Activated T-cell treated with anti-CD3 and anti-CD28 coated beads, Interleukin-2, amount 50 U/mL, for 72 hours (primary cell): ENCODE results near the gene PET100. TPM values are rescaled to one million over a fixed set of nuclear protein-coding genes. Genes with fewer than 3 reads are reported as not detected.

Experiments used
- ATAC-seq, 2 donors: fragments of 150-1000 bp; cut with Tn5 transposase; replicated peaks in 1 of 2; 2 replicates each; pipeline ENCODE4 v1.10.0; 2021; ENCODE audit warnings: moderate library complexity in 2 of 2, mild to moderate bottlenecking in 1 of 2
- DNase-seq, 2 donors: peaks; one replicate each; pipeline ENCODE4 v3.0.0; 2021 to 2022; ENCODE audit warnings: mixed read lengths in 1 of 2
- H3K27ac Mint-ChIP-seq: one replicate; pipeline ENCODE4 v1.8.0; 2022; ENCODE audit warnings: mild to moderate bottlenecking, moderate library complexity, mixed read lengths
- H3K27me3 Mint-ChIP-seq: one replicate; pipeline ENCODE4 v1.8.0; 2022; ENCODE audit warnings: low read depth, mixed read lengths
- H3K36me3 Mint-ChIP-seq, 2 donors: one replicate each; pipeline ENCODE4 v1.8.0; 2022; ENCODE audit warnings: mixed read lengths in 2 of 2, mild to moderate bottlenecking in 1 of 2; ENCODE audit not compliant: insufficient read depth in 2 of 2
- H3K4me1 Mint-ChIP-seq: one replicate; pipeline ENCODE4 v1.8.0; 2022; ENCODE audit warnings: low read depth, mixed read lengths
- H3K4me3 Mint-ChIP-seq, 2 donors: one replicate each; pipeline ENCODE4 v1.8.0; 2022; ENCODE audit warnings: mild to moderate bottlenecking in 2 of 2, mixed read lengths in 2 of 2, moderate library complexity in 2 of 2
- H3K9me3 Mint-ChIP-seq, 2 donors: one replicate each; pipeline ENCODE4 v1.8.0; 2022; ENCODE audit warnings: mixed read lengths in 2 of 2
- total RNA-seq, 2 donors: library from RNA; stranded (reverse); gene quantifications; one replicate each; pipeline ENCODE4 v1.2.3, GENCODE V29; 2022

PET100 gene
- total RNA-seq, 2 donors from 2014 or later = 65.5 to 74.0 TPM

GRCh38 chr19:7605490-7606222, 23.9 kb upstream of the PET100 start:
- peaks cover 1 to 3% of the 10 kb centered on the region in 2 donors for H3K9me3 Mint-ChIP-seq
- peak; percentile 64 to 70 for ATAC-seq

DNA sequence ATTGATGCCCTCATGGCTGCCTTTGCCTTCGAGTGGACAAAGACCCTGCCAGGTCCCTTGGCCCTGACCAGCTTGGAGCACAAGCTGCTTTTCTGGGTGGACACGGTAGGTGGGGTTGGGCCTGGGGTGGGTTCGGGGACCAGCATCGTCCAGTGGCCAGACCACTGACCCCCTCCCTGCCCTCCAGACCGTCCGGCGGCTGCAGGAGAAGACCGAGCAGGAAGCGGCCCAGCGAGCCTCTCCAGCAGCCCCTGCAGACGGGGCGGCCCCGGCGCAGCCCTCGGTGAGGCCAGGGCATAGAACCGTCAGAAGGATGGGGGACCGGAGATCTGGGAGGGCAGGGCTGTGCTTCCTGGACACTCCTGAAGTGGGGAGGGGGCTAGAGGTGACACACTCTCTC, 23.3 kb upstream of the PET100 start:
- H3K9me3 Mint-ChIP-seq = no peaks in the 10 kb centered on the region
- ATAC-seq (no peak), DNase-seq (no peak)
- no peak overlapping the region for H3K4me3 Mint-ChIP-seq
- H3K27ac Mint-ChIP-seq = no peak overlapping the region
- H3K36me3 Mint-ChIP-seq = no peaks in the 10 kb centered on the region
- H3K27me3 Mint-ChIP-seq = no peaks in the 10 kb centered on the region
- H3K4me1 Mint-ChIP-seq = no peaks in the 10 kb centered on the region

More at GRCh38 chr19:7605490-7606222, 23.9 kb upstream of the PET100 start:
- H3K27me3 Mint-ChIP-seq = no peaks in the 10 kb centered on the region
- H3K36me3 Mint-ChIP-seq = peaks cover 2 to 3% of the 10 kb centered on the region in 2 donors
- H3K27ac Mint-ChIP-seq = no peak overlapping the region
- H3K4me1 Mint-ChIP-seq = no peaks in the 10 kb centered on the region
- peak; percentile 35 to 46 for DNase-seq
- H3K4me3 Mint-ChIP-seq = no peak overlapping the region

DNA sequence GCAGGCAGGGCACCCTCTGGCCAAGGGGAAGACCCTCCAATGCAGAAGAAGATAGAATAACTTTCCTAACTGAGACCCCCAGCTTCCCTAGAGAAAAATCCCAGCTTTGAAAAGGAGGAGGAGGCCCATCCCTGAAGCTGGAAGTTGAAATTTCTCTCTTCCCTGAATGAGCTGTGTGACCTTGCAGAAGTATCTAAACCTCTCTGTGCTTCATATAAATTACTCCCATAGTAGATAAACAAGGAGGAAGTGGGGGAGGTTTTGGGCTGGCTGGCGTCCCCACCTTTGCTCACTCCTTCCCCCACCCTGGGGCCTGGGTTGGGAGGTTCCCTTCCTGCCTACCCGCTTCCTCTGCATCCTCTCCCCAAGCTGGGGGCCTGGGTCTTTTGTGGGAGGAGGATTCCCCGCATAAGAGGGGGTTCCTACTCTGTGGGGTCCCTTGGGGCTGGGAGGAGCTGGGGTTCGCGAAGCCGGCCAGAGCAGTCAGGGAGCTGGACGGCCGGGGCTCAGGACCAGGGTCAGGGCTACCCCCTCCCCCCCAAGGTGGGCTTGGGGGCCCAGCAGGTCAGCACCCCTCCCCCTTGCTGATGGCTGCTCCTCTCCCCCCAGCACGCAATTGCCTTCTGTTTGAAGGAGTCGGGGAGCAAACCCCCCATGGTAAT, 22.2 kb upstream of the PET100 start:
- H3K4me3 Mint-ChIP-seq = no peak overlapping the region
- no peaks in the 10 kb centered on the region for H3K4me1 Mint-ChIP-seq
- no peak for ATAC-seq
- no peak overlapping the region for H3K27ac Mint-ChIP-seq
- H3K9me3 Mint-ChIP-seq = no peaks in the 10 kb centered on the region
- DNase-seq = no peak
- H3K36me3 Mint-ChIP-seq = no peaks in the 10 kb centered on the region
- no peaks in the 10 kb centered on the region for H3K27me3 Mint-ChIP-seq

DNA sequence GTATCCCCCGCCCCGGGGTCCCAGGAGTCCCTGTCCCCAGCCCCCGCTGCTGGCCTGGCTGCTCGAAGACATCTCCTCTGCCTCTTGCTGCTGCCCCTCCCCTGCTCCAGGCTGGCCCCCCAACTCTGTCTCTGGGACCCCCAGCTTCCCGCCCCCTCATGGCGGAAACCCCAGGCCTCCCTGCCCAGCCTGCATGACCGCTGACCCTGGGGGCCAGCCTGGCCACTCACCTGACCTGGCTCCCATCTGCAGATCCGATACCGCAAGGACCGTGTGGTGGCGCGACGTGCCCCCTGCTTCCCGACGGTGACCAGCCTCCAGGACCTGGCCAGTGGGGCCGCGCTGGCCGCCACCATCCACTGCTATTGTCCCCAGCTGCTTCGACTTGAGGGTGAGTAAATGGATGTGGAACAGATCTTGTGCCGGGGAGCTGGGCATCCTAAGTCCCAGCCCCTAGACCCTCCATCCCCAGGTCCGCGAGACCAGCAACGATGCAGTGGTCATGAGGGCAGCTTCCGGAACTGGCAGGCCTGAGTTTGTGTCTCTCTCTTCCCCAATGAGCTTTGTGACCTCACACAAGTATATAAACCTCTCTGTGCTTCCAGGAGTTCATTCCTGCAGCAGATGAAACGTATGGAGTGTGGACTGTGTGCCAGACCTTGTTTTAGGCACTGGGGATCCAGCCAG, 21.6 kb upstream of the PET100 start:
- Mint-ChIP-seq H3K4me1 (no peaks in the 10 kb centered on the region), H3K27ac (no peak overlapping the region), H3K27me3 (no peaks in the 10 kb centered on the region), H3K4me3 (no peak overlapping the region), H3K9me3 (no peaks in the 10 kb centered on the region), H3K36me3 (no peaks in the 10 kb centered on the region)
- ATAC-seq (no peak), DNase-seq (no peak)

DNA sequence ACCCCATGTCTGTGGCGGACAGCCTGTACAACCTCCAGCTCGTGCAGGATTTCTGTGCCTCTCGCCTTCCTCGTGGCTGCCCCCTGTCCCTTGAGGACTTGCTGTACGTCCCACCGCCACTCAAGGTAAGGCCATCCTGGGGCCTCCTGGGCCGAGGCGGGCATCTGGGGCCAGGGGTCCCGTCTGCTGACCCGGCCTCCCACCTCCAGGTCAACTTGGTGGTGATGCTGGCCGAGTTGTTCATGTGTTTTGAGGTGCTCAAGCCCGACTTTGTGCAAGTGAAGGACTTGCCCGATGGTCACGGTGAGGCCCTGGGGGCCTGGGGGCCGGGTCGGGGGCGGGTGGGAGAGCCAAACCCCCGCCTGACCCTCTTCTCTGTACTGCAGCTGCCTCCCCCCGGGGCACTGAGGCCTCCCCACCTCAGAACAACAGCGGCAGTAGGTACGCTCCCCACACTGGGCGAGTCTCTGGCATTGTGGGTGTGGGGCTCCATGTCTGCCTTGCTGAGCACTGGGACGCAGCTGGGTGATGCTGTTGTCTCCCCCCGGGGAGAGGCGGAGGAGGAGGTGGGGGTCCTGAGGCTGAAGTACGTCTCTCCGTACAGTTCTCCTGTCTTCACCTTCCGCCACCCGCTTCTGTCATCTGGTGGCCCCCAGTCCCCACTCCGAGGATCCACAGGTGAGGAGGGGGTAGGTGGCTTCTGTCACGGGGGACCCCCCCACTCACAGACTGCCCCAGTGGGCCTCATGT, 18.9 kb upstream of the PET100 start:
- no peak overlapping the region for H3K4me3 Mint-ChIP-seq
- DNase-seq (no peak), ATAC-seq (no peak)
- H3K9me3 Mint-ChIP-seq = no peaks in the 10 kb centered on the region
- no peaks in the 10 kb centered on the region for H3K27me3 Mint-ChIP-seq
- no peaks in the 10 kb centered on the region for H3K36me3 Mint-ChIP-seq
- no peak overlapping the region for H3K27ac Mint-ChIP-seq
- no peaks in the 10 kb centered on the region for H3K4me1 Mint-ChIP-seq

- no peak for ATAC-seq
- Mint-ChIP-seq H3K9me3 (no peaks in the 10 kb centered on the region), H3K4me3 (no peak overlapping the region), H3K27me3 (no peaks in the 10 kb centered on the region), H3K27ac (no peak overlapping the region), H3K4me1 (no peaks in the 10 kb centered on the region), H3K36me3 (no peaks in the 10 kb centered on the region)
- DNase-seq = no peak
Observed at GRCh38 chr19:7611541-7612279, 17.9 kb upstream of the PET100 start.

DNA sequence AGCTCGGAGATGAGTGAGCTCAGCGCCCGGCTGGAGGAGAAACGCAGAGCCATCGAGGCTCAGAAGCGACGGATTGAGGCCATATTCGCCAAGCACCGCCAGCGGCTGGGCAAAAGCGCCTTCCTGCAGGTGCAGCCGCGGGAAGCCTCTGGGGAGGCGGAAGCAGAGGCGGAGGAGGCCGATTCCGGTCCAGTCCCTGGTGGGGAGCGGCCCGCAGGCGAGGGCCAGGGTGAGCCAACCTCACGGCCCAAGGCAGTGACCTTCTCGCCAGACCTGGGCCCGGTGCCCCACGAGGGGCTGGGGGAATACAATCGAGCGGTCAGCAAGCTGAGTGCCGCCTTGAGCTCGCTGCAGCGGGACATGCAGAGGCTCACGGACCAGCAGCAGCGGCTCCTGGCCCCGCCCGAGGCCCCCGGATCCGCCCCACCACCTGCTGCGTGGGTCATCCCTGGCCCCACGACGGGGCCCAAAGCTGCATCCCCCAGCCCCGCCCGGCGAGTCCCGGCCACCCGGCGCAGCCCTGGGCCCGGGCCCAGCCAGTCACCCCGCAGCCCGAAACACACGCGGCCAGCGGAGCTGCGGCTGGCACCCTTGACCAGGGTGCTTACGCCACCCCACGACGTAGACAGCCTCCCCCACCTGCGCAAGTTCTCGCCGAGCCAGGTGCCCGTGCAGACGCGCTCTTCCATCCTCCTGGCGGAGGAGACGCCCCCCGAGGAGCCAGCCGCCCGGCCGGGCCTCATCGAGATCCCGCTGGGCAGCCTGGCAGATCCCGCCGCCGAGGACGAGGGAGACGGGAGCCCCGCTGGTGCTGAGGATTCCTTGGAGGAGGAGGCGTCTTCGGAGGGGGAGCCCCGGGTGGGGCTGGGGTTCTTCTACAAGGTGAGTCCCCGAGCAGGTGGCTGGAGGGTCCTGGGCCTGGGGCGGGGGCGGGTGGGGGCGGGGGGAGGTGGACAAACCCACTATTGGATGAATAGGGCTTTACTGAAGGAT, 17.0 kb upstream of the PET100 start:
- Mint-ChIP-seq H3K9me3 (no peaks in the 10 kb centered on the region), H3K36me3 (no peaks in the 10 kb centered on the region), H3K27me3 (no peaks in the 10 kb centered on the region)

DNA sequence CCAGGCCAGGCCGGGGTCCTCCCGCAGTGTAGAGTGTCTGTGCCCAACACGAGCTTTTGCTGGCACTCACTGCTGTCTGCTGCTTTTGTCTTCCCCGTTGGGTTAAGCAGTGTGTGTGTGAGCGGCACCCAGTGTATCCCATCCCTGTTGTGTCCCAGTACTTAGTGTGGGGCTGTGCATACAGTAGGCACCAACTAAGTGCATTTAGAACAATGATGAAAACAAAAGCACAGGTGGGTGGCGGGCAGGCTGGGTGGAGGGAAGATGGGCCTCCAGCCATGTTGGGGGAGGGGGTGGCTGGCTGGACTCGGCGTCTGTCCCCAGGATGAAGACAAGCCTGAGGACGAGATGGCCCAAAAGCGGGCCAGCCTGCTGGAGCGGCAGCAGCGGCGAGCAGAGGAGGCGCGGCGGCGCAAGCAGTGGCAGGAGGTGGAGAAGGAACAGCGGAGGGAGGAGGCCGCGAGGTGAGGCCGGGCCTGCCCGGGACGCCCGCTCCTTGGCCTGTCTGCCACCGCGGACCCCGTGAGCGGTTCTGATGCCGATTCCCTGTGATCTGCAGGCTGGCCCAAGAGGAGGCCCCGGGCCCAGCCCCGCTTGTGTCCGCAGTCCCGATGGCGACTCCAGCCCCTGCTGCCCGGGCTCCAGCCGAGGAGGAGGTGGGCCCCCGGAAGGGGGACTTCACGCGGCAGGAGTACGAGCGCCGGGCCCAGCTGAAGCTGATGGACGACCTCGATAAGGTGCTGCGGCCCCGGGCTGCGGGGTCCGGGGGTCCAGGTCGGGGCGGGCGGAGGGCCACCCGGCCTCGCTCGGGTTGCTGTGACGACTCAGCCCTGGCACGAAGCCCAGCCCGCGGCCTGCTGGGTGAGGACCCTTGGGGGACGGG, 14.5 kb upstream of the PET100 start:
- DNase-seq = no peak
- Mint-ChIP-seq H3K9me3 (no peaks in the 10 kb centered on the region), H3K27ac (no peak overlapping the region), H3K4me1 (no peaks in the 10 kb centered on the region), H3K4me3 (no peak overlapping the region), H3K27me3 (no peaks in the 10 kb centered on the region), H3K36me3 (peaks cover 0 to 4% of the 10 kb centered on the region in 2 donors)
- no peak for ATAC-seq

More for the DNA sequence above, 17.0 kb upstream of the PET100 start:
- Mint-ChIP-seq H3K27ac (no peak overlapping the region), H3K4me1 (no peaks in the 10 kb centered on the region), H3K4me3 (no peak overlapping the region)
- DNase-seq = no peak
- no peak for ATAC-seq

DNA sequence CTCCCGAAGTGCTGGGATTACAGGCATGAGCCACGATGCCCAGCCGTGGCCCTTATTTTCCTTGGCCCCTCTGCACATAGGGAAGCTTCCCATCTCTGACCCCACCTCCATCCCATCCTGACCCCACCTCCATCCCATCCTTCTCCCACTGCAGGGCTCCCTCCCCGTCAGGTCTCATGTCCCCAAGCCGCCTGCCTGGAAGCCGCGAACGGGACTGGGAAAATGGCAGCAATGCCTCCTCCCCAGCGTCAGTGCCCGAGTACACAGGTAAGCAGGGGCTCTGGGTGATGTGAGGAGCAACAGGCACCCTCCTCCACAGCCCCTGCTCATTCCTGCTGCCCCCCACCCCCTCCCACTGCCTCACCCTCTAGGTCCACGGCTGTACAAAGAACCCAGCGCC, 12.4 kb upstream of the PET100 start:
- Mint-ChIP-seq H3K4me3 (no peak overlapping the region), H3K27me3 (no peaks in the 10 kb centered on the region), H3K9me3 (no peaks in the 10 kb centered on the region)

DNA sequence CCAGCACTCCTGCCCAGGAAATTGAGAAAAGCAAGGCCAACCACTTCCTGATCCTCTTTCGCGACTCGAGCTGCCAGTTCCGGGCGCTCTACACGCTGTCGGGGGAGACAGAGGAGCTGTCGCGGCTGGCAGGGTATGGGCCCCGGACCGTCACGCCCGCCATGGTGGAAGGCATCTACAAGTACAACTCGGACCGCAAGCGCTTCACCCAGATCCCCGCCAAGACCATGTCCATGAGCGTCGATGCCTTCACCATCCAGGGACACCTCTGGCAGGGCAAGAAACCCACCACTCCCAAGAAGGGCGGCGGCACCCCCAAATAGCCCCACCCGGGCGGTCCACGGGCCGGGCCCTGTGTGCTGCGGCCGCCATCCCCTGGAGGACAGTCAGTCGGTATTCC, 11.9 kb upstream of the PET100 start:
- Mint-ChIP-seq H3K9me3 (no peaks in the 10 kb centered on the region), H3K27ac (no peak overlapping the region), H3K27me3 (no peaks in the 10 kb centered on the region), H3K4me1 (no peaks in the 10 kb centered on the region), H3K36me3 (peaks cover 0 to 4% of the 10 kb centered on the region in 2 donors), H3K4me3 (no peak overlapping the region)
- DNase-seq (no peak), ATAC-seq (no peak)

More for the DNA sequence above, 12.4 kb upstream of the PET100 start:
- H3K36me3 Mint-ChIP-seq = peaks cover 0 to 4% of the 10 kb centered on the region in 2 donors
- H3K27ac Mint-ChIP-seq = no peak overlapping the region
- no peak for DNase-seq
- ATAC-seq = no peak
- no peaks in the 10 kb centered on the region for H3K4me1 Mint-ChIP-seq

GRCh38 chr19:7618348-7618747, 11.2 kb upstream of the PET100 start:
- Mint-ChIP-seq H3K36me3 (peaks cover 2 to 4% of the 10 kb centered on the region in 2 donors), H3K27me3 (no peaks in the 10 kb centered on the region), H3K27ac (no peak overlapping the region), H3K4me3 (no peak overlapping the region), H3K9me3 (no peaks in the 10 kb centered on the region), H3K4me1 (no peaks in the 10 kb centered on the region)
- DNase-seq (no peak), ATAC-seq (no peak)
